Midbrain (tissue), 1 donor: Measurements from ENCODE around the gene TCIRG1.

ENCODE experiments used
- DNase-seq: peaks from one replicate; lab custom pipeline; 2025; lab: John Stamatoyannopoulos, UW

TCIRG1 gene

GRCh38 chr11:68051191-68052136 lies 12.6 kb downstream of the TCIRG1 start:
- no peak for DNase-seq

- DNase-seq: no peak
Measured at GRCh38 chr11:68052137-68052873, 13.5 kb downstream of the TCIRG1 start.

GRCh38 chr11:68053117-68053516 lies 14.3 kb downstream of the TCIRG1 start:
- no peak for DNase-seq

GRCh38 chr11:68053981-68054812 lies 15.4 kb downstream of the TCIRG1 start:
- no peak for DNase-seq

- DNase-seq: no peak
Measured at GRCh38 chr11:68056317-68057285, 17.8 kb downstream of the TCIRG1 start.

- no peak for DNase-seq
Measured at GRCh38 chr11:68057807-68058206, 19.0 kb downstream of the TCIRG1 start.

- no peak for DNase-seq
Measured at GRCh38 chr11:68061508-68061907, 22.7 kb downstream of the TCIRG1 start.

GRCh38 chr11:68064926-68065325 lies 26.1 kb downstream of the TCIRG1 start:
- no peak for DNase-seq

GRCh38 chr11:68065841-68066240 lies 27.0 kb downstream of the TCIRG1 start:
- DNase-seq: no peak

- peak; percentile 28 for DNase-seq
Measured at GRCh38 chr11:68066742-68067141, 27.9 kb downstream of the TCIRG1 start.

- no peak for DNase-seq
Measured at GRCh38 chr11:68067991-68068390, 29.2 kb downstream of the TCIRG1 start.

GRCh38 chr11:68071281-68072048 lies 32.6 kb downstream of the TCIRG1 start:
- no peak for DNase-seq

- no peak for DNase-seq
Measured at GRCh38 chr11:68074584-68075352, 35.9 kb downstream of the TCIRG1 start.

GRCh38 chr11:68076371-68077042 lies 37.7 kb downstream of the TCIRG1 start:
- no peak for DNase-seq

GRCh38 chr11:68077617-68078582 lies 39.1 kb downstream of the TCIRG1 start:
- no peak for DNase-seq

GRCh38 chr11:68080860-68081259 lies 42.0 kb downstream of the TCIRG1 start:
- no peak for DNase-seq

- no peak for DNase-seq
Measured at GRCh38 chr11:68081691-68082090, 42.9 kb downstream of the TCIRG1 start.

- DNase-seq: no peak
Measured at GRCh38 chr11:68082481-68082880, 43.7 kb downstream of the TCIRG1 start.
